HG02852 (cell line): ENCODE results near the gene ARHGEF25.
"Not testable (repeated sequence)": the region's sequence is repeated elsewhere in the genome, so short reads cannot be mapped to it uniquely, and the experiment has no call there.

Experiments
- ATAC-seq: cut with Tn5 transposase; IDR thresholded peaks from one replicate; pipeline ENCODE4 v1.9.1; 2021; ENCODE audit warnings: mild to moderate bottlenecking, moderate library complexity; ENCODE audit not compliant: unreplicated experiment

ARHGEF25 gene

GRCh38 chr12:57607958-57608663 lies 3.1 kb upstream of the ARHGEF25 start:
- ATAC-seq = no peak

DNA sequence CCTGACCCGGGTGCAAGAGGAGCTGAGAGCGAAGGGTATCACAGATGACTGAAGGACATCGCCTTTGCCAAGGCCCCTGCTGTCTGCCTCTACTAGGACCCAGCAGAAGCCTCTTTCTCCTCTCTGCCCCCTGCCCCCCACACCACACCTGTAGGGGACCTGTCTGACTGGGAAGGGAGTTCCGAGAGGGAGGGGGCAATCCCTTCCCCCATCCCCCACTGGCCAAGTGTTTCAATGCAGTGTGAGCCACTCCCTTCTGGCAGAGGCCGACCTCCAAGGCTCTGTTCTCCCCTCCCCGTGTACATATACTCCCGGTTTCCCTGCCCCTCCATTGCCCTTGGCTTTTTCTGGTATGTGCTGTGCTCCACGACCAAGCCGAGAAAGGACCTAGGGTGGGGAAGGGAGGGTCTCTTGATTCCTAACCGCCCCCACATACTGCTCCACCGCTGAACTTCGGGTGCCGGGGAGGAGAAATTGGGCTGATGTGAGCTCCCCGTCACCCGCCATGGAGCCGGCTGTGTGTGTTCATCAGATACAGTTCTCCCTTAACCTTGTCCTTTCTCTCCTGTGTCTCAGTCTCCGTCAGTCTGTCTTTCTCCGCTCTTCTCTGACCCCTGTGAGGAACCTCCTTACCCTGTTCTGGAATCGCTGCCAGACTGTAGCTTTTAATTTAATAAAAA lies 2.0 kb upstream of the ARHGEF25 start:
- no peak for ATAC-seq

- ATAC-seq = no peak
Observed at GRCh38 chr12:57609781-57610553, 1.3 kb upstream of the ARHGEF25 start.

GRCh38 chr12:57610554-57611107 lies 604 bp upstream of the ARHGEF25 start:
- no peak for ATAC-seq

DNA sequence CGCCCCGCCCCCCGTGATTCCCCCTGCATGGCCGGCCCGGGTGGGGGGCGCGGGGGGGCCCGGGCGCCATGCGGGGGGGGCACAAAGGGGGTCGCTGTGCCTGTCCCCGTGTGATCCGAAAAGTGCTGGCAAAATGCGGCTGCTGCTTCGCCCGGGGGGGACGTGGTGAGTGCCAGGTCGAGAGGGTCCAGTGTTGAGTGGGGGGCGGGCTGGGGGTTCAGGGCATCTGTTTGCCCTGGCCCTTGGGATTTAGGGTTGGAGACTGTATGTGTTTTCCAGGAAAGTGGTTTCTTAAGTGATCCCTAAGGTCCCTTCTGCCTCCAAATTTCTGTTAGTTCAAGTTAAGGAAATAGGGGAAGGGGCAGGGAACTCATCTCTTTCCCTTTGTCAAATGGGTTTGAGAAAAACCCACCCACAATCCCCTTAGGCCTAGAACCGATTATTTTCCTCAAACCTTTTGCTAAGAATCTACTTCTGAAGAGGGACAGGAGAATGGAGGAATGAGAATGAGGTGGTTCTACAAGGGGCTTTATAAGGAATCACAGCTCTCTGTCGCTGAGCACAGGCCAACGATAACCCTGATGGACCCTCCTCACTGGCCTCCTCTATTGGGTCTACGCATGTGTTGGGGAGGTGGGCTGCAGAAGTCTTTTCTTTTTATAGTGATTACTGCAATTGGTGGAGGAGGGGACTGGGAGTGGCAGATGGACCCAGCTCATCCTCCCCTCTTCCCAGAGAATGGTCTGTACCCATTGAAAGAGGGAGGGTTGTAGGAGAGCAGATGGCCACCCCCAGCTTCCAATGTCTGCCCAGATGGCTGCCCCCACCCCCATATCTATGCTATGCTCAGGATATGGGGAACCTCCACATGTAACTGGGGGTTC lies 834 bp downstream of the ARHGEF25 start:
- ATAC-seq = no peak

DNA sequence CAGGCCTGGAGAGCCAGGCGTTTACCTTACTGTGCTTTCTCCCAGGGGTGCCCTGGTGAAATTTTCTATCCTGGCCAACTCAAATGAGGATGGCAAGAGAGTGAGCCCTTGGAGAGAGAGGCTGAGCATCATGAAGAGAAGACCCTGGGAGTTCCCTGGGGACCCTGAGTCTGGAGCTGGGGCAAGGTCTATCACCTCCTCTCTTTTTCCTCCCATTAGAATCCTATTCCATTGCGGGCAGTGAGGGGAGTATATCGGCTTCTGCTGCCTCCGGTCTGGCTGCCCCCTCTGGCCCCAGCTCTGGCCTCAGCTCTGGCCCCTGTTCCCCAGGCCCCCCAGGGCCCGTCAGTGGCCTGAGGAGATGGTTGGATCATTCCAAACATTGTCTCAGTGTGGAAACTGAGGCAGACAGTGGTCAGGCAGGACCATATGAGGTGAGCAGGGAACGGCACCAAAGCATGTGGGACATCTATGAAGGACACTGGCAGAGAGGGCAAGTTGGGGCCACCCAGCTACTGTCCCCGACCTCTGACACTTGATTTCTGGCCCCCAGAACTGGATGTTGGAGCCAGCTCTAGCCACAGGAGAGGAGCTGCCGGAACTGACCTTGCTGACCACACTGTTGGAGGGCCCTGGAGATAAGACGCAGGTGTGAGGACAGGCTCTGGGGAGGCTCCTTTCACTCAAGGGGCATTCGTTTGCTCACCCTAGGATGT lies 1.6 kb downstream of the ARHGEF25 start:
- ATAC-seq = no peak

GRCh38 chr12:57613427-57614109 lies 2.3 kb downstream of the ARHGEF25 start:
- no peak for ATAC-seq

GRCh38 chr12:57614178-57614947 lies 3.1 kb downstream of the ARHGEF25 start:
- peak; percentile 50 for ATAC-seq

DNA sequence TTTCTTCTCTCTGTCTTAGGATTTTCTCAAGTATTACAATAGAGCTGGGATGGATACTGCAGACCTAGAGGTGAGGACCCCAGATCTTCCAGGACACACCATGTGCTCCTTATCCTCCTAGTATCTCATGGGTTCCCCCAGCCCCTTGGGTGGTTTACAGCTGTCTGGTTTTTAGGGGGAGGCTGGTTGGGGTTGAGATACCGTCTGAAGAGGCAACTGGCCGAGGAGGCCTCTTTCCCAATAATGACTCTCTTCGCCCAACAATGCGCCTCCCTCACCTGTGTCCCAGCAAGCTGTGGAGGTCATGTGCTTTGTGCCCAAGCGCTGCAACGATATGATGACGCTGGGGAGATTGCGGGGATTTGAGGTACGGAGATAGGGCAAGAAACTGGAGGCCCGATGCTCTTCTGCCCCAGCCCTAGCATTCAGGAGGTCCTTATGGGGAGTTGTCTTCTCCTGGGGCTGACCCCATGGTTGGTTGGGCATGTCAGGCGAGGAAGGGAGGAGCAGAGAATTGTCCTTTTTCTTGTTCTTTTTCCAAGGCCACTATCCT lies 3.8 kb downstream of the ARHGEF25 start:
- no peak for ATAC-seq

DNA sequence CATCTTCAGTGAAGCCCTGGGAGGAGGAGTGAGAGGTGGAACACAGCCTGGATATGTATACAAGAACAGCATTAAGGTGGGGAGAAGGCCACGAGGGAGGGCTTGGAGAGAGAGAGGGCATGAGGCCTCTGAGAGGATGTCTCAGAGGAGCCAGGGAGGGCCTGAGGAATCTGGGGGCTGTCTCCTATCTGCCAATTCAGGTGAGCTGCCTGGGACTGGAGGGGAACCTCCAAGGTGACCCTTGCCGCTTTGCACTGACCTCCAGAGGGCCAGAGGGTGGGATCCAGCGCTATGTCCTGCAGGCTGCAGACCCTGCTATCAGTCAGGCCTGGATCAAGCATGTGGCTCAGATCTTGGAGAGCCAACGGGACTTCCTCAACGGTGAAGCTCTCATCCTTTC lies 4.4 kb downstream of the ARHGEF25 start:
- no peak for ATAC-seq

DNA sequence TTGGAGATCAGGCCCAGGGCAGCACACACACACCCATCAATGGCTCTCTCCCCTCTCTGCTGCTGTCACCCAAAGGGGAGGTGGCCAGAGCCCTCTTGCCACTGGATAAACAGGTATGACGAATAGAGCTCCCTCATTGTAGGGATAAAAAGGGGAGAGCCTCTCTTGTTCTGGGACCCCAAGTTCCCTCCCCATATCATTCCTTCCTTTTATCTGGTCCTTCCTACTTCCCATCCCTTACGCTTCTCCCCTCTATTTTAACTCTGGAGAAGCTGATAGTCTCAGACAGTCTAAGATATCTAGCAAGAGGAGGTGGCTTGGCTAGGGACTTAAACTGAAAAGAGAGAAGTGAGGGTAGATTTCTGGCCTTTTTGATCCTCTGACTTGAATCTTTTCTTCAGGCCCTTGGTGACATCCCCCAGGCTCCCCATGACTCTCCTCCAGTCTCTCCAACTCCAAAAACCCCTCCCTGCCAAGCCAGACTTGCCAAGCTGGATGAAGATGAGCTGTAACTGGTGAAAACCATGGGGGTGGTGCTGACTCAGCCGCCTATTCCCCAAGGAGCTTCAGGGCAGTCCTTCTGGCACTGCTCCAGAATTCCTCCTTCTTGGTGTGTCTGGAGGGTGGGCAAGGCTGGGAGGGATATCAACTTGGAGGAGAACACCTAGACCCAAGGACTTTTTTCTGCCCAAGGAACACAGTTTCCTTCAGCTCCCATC lies 5.3 kb downstream of the ARHGEF25 start:
- no peak for ATAC-seq

DNA sequence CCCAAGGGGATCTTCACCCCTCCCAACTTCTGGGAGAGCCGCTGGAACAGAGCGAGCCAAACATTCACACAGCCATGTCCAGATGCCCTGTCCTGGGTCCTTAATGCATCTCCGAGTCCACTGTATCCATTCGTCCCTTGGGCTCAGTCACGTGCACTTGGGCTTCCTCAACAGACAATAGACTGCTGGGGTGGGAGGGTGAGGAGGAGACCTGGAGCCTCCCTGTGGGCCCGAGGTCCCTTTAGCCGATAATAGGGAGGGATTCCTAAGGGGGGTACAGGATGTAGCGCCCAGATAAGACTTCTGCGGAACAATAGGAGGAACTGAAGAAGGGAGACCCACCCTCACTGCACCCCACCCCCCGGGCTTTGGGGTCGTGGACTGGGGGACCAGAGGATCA lies 6.7 kb downstream of the ARHGEF25 start:
- no peak for ATAC-seq

DNA sequence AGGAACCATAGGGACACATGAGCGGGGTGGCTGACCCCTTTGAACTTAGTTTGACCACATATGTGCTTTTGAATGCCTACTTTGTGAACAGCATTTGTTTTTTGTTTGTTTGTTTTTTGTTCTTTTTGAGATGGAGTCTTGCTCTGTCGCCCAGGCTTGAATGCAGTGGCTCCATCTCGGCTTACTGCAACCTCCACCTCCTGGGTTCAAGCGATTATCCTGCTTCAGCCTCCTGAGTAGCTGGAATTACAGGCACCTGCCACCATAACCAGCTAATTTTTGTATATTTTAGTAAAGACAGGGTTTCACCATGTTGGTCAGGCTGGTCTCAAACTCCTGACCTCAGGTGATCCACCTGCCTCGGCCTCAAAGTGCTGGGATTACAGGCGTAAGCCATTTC lies 7.2 kb downstream of the ARHGEF25 start:
- ATAC-seq = not testable (repeated sequence)

- ATAC-seq = no peak
Observed at GRCh38 chr12:57618966-57619433, 7.8 kb downstream of the ARHGEF25 start.

- ATAC-seq = no peak
Observed at GRCh38 chr12:57619434-57620244, 8.4 kb downstream of the ARHGEF25 start.

DNA sequence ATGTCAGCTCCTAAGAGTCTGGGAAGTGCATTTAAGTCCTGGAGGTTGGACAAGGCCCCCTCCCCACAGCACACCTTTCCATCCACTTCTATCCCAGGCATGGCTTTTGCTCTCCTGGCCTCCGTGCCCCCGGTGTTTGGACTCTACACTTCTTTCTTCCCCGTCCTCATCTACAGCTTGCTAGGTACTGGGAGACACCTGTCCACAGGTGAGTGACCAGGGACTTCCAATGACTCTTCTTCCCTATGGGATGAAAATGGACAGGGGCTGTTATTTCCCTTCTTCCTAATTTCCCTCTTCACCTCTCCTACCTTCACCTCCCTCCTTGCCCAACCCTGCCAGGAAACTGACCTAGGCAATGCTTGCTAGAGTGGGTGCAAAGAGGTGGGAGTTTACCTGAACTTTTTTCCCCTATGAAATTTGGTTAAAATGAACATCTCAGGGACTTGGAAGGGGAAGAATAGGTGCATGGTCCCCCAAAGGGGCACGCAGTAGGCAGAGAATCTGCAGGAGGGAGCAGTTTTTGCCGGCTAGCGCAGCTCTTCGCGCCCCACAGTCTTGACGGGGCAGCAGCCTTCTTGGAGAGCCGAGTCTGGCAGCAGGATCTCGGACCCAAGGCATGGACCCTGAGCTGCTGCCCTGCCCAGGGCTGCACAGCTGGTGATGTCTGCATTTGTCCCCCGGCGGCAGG lies 9.2 kb downstream of the ARHGEF25 start:
- ATAC-seq = no peak
